ENCODE data around the gene CBFA2T3.

Gene CBFA2T3

DNA sequence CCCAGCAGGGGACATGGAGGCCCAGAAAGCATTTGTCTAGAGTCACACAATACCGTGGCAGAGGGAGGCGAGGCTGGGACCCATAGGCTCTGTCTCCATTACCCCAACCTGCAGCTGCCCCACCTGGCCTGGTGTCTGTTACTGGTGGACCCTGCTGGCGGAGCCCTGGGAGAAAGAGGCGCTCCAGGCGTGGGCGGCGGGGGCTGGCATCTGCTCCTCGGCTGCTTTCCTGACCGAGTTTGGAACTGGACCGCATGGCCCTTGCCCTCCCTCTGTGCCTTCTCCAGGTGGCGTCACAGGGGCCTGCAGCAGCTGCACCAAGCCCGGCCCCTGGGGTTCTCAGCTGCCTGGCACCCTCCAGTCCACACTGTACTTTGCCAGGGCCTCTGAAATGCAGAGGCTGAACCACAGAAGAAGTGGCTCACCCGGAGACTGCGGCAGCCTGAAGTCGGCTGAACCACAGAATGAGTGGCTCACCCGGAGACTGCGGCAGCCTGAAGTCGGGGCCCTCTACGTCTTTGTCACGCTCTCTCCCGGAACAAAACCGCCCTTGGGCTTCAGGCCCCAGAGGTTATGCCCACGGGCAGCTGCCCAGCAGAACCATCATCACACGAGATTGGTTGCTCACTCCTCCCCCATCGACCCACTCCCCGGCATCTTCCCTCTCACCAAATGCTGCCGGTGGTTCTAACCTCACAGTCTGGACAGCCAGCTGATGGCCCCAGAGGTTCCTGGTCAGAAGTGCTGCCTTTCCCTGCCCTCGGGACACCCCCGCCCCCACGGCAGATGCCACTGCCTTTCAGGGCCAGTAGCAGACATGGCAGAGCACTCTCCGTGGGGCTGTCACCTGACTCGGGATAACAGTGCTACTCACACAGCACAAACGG, 20.2 kb downstream of the CBFA2T3 start:
- no peaks in the 10 kb centered on the region for H3K9me3 ChIP-seq (ENCODE audit: insufficient read depth, low read length, severe bottlenecking)
- peaks cover 4% of the 10 kb centered on the region; the same call in 1 of the 2 replicates for H4K20me1 ChIP-seq (ENCODE audit: insufficient read depth, low read length)
- no peaks in the 10 kb centered on the region for H3K4me1 ChIP-seq (ENCODE audit: insufficient read depth, low read length)
- no peak overlapping the region for H3K27ac ChIP-seq (ENCODE audit: low read length)
- no peaks in the 10 kb centered on the region for H3K36me3 ChIP-seq (ENCODE audit: insufficient read depth, low read length)
- DNase-seq, result no peak
- H2AFZ ChIP-seq (ENCODE audit: low read depth, low read length), result no peak overlapping the region
- TF ChIP-seq EZH2 (IDR thresholded peaks at IDR 0.05; ENCODE audit: borderline replicate concordance, low read depth, low read length, severe bottlenecking) (no peak), CTCF (IDR thresholded peaks at IDR 0.05; ENCODE audit: borderline replicate concordance, extremely low read depth, low read length, poor library complexity, severe bottlenecking) (no peak)
- no peak overlapping the region for H3K9ac ChIP-seq (ENCODE audit: low read depth, low read length)
- no peak overlapping the region for H3K4me2 ChIP-seq (ENCODE audit: insufficient read depth, low read length)
- peak; percentile 49; the same call in 2 of the 3 replicates for ATAC-seq (ENCODE audit: insufficient read depth, low read depth)
- no peak overlapping the region for H3K4me3 ChIP-seq (ENCODE audit: low read depth in 1 of 2, low read length in 2 of 2)
- H3K27me3 ChIP-seq (ENCODE audit: insufficient read depth, low read length, poor library complexity), result no peaks in the 10 kb centered on the region
- H3K79me2 ChIP-seq (ENCODE audit: insufficient read depth, low read length), result no peaks in the 10 kb centered on the region

DNA sequence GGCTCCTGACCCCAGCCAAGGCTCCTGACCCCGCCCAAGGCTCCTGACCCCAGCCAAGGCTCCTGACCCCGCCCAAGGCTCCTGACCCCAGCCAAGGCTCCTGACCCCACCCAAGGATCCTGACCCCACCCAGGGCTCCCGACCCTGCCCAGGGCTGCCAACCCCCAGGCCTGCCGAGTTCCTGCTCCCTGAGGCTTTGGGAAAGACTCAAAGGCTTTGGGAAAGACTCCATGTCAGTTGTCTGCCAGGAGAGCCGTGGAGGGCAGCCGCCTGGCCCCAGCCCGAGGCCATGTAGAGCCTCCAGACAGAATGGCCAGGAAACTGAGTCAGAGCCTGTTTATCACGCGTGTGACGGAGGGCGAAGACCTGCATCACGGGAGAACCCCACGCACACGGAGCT, 21.1 kb downstream of the CBFA2T3 start:
- no peak for TF ChIP-seq CTCF (IDR thresholded peaks at IDR 0.05; ENCODE audit: borderline replicate concordance, extremely low read depth, low read length, poor library complexity, severe bottlenecking)
- H2AFZ ChIP-seq (ENCODE audit: low read depth, low read length), result no peak overlapping the region
- ATAC-seq (ENCODE audit: insufficient read depth, low read depth) (no peak), DNase-seq (no peak)
- H3K9ac ChIP-seq (ENCODE audit: low read depth, low read length), result no peak overlapping the region
- H3K36me3 ChIP-seq (ENCODE audit: insufficient read depth, low read length), result no peaks in the 10 kb centered on the region
- no peaks in the 10 kb centered on the region for H3K79me2 ChIP-seq (ENCODE audit: insufficient read depth, low read length)
- no peak overlapping the region for H3K4me3 ChIP-seq (ENCODE audit: low read depth in 1 of 2, low read length in 2 of 2)
- no peaks in the 10 kb centered on the region for H3K9me3 ChIP-seq (ENCODE audit: insufficient read depth, low read length, severe bottlenecking)
- H3K4me1 ChIP-seq (ENCODE audit: insufficient read depth, low read length), result no peaks in the 10 kb centered on the region
- H3K27ac ChIP-seq (ENCODE audit: low read length), result no peak overlapping the region
- peaks cover 2% of the 10 kb centered on the region; the same call in 1 of the 2 replicates for H4K20me1 ChIP-seq (ENCODE audit: insufficient read depth, low read length)
- no peak overlapping the region for H3K4me2 ChIP-seq (ENCODE audit: insufficient read depth, low read length)
- H3K27me3 ChIP-seq (ENCODE audit: insufficient read depth, low read length, poor library complexity), result no peaks in the 10 kb centered on the region

DNA sequence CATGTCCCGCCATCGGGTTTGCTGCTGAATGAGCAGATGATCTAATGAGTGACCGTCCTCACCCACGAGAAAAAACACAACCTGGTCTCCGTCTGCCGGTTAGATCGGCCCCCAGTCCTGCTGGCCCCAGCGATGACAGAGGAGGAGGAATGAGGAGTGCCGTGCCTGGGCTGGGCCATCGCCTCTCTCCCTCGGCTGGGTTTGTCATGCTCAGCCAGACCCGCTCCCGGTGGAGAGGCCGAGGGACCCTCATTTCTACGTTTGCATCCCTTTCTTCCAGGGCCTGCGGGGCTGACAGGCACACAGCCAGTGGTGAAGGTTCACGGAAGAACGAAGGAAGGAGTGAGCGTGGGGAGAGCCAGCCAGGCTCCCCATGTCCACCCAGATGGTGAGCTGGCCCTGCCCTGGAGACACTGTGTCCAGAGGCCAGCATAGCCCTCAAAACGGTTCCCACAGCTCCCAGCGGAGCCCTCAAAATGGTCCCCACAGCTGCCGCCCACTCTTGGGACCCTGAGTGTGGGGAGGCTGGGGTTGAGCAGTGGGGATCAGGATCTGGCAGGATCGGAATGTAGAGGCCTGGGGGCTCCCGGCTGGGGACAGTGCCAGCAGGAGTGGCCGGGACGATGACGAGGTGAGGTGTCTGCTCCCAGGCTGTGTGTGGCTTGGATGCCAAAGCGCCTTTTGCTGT, 23.9 kb downstream of the CBFA2T3 start:
- Histone ChIP-seq H3K4me1 (ENCODE audit: insufficient read depth, low read length) (no peaks in the 10 kb centered on the region), H3K9ac (ENCODE audit: low read depth, low read length) (no peak overlapping the region), H3K79me2 (ENCODE audit: insufficient read depth, low read length) (no peaks in the 10 kb centered on the region), H3K4me3 (ENCODE audit: low read depth in 1 of 2, low read length in 2 of 2) (no peak overlapping the region), H3K9me3 (ENCODE audit: insufficient read depth, low read length, severe bottlenecking) (no peaks in the 10 kb centered on the region), H3K27ac (ENCODE audit: low read length) (no peak overlapping the region), H3K27me3 (ENCODE audit: insufficient read depth, low read length, poor library complexity) (no peaks in the 10 kb centered on the region), H4K20me1 (ENCODE audit: insufficient read depth, low read length) (peaks cover 2% of the 10 kb centered on the region; the same call in 1 of the 2 replicates), H3K36me3 (ENCODE audit: insufficient read depth, low read length) (no peaks in the 10 kb centered on the region), H3K4me2 (ENCODE audit: insufficient read depth, low read length) (no peak overlapping the region), H2AFZ (ENCODE audit: low read depth, low read length) (no peak overlapping the region)
- no peak for ATAC-seq (ENCODE audit: insufficient read depth, low read depth)
- DNase-seq, result no peak
- TF ChIP-seq EZH2 (IDR thresholded peaks at IDR 0.05; ENCODE audit: borderline replicate concordance, low read depth, low read length, severe bottlenecking) (no peak), CTCF (IDR thresholded peaks at IDR 0.05; ENCODE audit: borderline replicate concordance, extremely low read depth, low read length, poor library complexity, severe bottlenecking) (no peak)

Data from DND-41 (cell line).